Lower leg skin (tissue), 4 donors: ENCODE measurements around the gene GALNT1. TPM values are rescaled to one million over a fixed set of nuclear protein-coding genes. Genes with fewer than 3 reads are reported as not detected.
"Not testable (repeated sequence)": the region's sequence is repeated elsewhere in the genome, so short reads cannot be mapped to it uniquely, and the experiment has no call there.

Experiments used
- DNase-seq, 2 donors: peaks; one replicate each; pipeline ENCODE4 v3.0.0-alpha.2; 2019; ENCODE audit warnings: low spot score in 2 of 2
- H3K4me3 ChIP-seq: fragments of 200-600 bp; sonication (generic); 2 replicates; pipeline ENCODE4 v1.5.1; 2017; ENCODE audit warnings: mild to moderate bottlenecking, low read depth; ENCODE audit not compliant: poor library complexity, severe bottlenecking
- POLR2A ChIP-seq, 2 donors: fragments of 450-650 bp; IDR thresholded peaks; one replicate each; pipeline ENCODE4 v1.6.1; 2016 to 2017; ENCODE audit warnings: antibody characterized with exemption in 2 of 2, mild to moderate bottlenecking in 1 of 2, moderate library complexity in 1 of 2
- WGBS, 2 donors: methylation state at CpG; one replicate each; pipeline ENCODE4 v1.1.5; 2018; 5-methylcytosine and 5-hydroxymethylcytosine counted together
- intact Hi-C: fragments of 100-400 bp; cut with DNase I; formaldehyde crosslinking; loops from one replicate; pipeline ENCODE4 v1.15.0; 2023; ENCODE audit warnings: low total_unique reads
- total RNA-seq, 4 donors: library from RNA; depleted of rRNA; stranded (reverse); fragments of >200 nt; gene quantifications; one replicate each; pipeline ENCODE4 v1.1.0, GENCODE V29; 2016
- TF ChIP-seq, protein P1 (sequence below), 3 donors: fragments of 450-650 bp; IDR thresholded peaks; one replicate each; pipeline ENCODE4 v1.5.1; 2016; ENCODE audit warnings: antibody characterized with exemption in 3 of 3, mild to moderate bottlenecking in 3 of 3, moderate library complexity in 2 of 3

GALNT1 gene
- total RNA-seq, 4 donors from 2014 or later = 64.4 to 106 (median 93.4) TPM

DNA sequence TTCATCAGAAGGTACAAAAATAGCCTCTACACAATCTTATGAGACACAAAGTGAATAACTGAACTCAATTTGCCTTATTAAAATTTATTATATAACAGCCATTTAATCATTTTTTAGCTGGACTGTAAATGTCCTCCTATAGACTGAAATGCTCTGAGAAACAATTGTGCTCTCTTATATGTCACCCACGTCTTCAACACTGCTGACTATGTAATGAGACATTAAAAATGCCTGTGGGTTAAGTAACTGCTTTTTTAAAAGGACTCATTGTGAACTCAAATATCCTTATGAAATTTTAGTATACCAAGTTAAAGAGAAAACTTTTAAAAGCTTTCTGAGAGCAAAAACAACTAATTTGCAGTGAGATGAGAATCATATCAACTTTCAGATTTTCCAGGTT lies 10.4 kb upstream of the GALNT1 start:
- intact Hi-C loops = no loop called here

DNA sequence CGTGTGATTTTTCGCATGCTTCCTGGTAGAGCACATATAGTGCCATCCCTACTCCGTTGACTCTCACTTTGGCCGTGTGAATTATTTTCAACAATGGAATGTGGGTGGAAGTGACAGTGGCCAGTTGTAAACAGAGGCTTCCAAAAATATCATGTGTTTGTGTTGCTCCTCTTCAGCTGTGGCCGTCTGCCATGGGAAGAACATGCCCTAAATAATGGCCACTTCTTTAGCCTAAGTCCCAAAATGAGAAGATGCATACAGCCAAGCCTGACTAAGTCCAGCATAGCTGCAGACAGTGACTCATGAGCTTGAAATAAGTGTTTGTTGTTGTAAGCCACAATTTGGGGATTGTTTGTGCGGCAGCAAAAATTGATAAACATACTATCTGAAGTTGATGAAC lies 8.9 kb upstream of the GALNT1 start:
- no peak overlapping the region for H3K4me3 ChIP-seq
- no peak for DNase-seq
- WGBS, 2 donors = 63 to 79% methylated on average over 6 of the region's 6 CpGs
- intact Hi-C loops = no loop called here
- TF ChIP-seq, protein P1, sequence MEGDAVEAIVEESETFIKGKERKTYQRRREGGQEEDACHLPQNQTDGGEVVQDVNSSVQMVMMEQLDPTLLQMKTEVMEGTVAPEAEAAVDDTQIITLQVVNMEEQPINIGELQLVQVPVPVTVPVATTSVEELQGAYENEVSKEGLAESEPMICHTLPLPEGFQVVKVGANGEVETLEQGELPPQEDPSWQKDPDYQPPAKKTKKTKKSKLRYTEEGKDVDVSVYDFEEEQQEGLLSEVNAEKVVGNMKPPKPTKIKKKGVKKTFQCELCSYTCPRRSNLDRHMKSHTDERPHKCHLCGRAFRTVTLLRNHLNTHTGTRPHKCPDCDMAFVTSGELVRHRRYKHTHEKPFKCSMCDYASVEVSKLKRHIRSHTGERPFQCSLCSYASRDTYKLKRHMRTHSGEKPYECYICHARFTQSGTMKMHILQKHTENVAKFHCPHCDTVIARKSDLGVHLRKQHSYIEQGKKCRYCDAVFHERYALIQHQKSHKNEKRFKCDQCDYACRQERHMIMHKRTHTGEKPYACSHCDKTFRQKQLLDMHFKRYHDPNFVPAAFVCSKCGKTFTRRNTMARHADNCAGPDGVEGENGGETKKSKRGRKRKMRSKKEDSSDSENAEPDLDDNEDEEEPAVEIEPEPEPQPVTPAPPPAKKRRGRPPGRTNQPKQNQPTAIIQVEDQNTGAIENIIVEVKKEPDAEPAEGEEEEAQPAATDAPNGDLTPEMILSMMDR (IDR thresholded peaks at IDR 0.05) = no peak
- no peak for TF ChIP-seq POLR2A (IDR thresholded peaks at IDR 0.05)

More for the DNA sequence above, 10.4 kb upstream of the GALNT1 start:
- DNase-seq = no peak
- 66 to 72% methylated on average over 1 of the region's 1 CpG for WGBS, 2 donors
- no peak overlapping the region for H3K4me3 ChIP-seq
- TF ChIP-seq, protein P1 (IDR thresholded peaks at IDR 0.05) = no peak
- TF ChIP-seq POLR2A (IDR thresholded peaks at IDR 0.05) = no peak

- TF ChIP-seq, protein P1 (IDR thresholded peaks at IDR 0.05) = no peak
- TF ChIP-seq POLR2A (IDR thresholded peaks at IDR 0.05) = no peak
- intact Hi-C loops = no loop called here
- 87 to 92% methylated on average over 2 of the region's 2 CpGs for WGBS, 2 donors
- H3K4me3 ChIP-seq = no peak overlapping the region
- DNase-seq = no peak
Measured at GRCh38 chr18:35573531-35573930, 8.0 kb upstream of the GALNT1 start.

DNA sequence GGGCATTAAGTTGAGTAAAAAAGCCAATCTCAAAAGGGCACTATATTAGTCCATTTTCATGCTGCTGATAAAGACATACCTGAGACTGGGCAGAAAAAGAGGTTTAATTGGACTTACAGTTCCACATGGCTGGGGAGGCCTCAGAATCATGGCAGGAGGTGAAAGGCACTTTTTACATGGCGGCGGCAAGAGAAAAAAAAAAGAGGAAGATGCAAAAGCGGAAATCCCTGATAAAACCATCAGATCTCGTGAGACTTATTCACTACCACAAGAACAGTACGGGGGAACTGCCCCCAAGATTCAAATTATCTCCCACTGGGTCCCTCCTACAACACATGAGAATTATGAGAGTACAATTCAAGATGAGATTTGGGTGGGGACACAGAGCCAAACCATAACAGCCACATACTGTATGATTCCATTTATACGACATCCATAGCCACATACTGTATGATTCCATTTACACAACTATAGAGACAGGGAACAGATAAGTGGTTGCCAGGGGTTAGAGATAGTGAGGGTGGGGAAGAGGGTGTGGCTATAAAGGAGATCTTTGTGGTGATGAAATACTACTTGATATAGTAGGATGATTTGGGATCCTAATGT lies 5.2 kb upstream of the GALNT1 start:
- H3K4me3 ChIP-seq, intact Hi-C loops, DNase-seq: not testable (repeated sequence)
- WGBS, 2 donors = 93 to 94% methylated on average over 6 of the region's 6 CpGs

GRCh38 chr18:35577045-35577848 lies 4.3 kb upstream of the GALNT1 start:
- WGBS, 2 donors = 89 to 91% methylated on average over 8 of the region's 8 CpGs
- no peak for TF ChIP-seq POLR2A (IDR thresholded peaks at IDR 0.05)
- TF ChIP-seq, protein P1 (IDR thresholded peaks at IDR 0.05) = no peak
- no peak for DNase-seq
- H3K4me3 ChIP-seq = no peak overlapping the region
- intact Hi-C loops = no loop called here

GRCh38 chr18:35578481-35578880 lies 3.1 kb upstream of the GALNT1 start:
- WGBS, 2 donors = 28 to 43% methylated on average over 1 of the region's 1 CpG
- TF ChIP-seq, protein P1 (IDR thresholded peaks at IDR 0.05) = no peak
- TF ChIP-seq POLR2A (IDR thresholded peaks at IDR 0.05) = no peak

More at GRCh38 chr18:35578481-35578880, 3.1 kb upstream of the GALNT1 start:
- intact Hi-C loops = no loop called here
- no peak for DNase-seq
- no peak overlapping the region for H3K4me3 ChIP-seq
